ENCODE data around the gene ZBED4.

Gene ZBED4

GRCh38 chr22:49903322-49904039, 49.8 kb downstream of the ZBED4 start:
- DNase-seq = no peak

GRCh38 chr22:49904040-49904369, 50.4 kb downstream of the ZBED4 start:
- DNase-seq = no peak

GRCh38 chr22:49905465-49905864, 51.8 kb downstream of the ZBED4 start:
- DNase-seq = no peak

- DNase-seq = no peak
Observed at GRCh38 chr22:49906071-49906798, 52.6 kb downstream of the ZBED4 start.

- no peak for DNase-seq
Observed at GRCh38 chr22:49906799-49907290, 53.2 kb downstream of the ZBED4 start.

- no peak for DNase-seq
Observed at GRCh38 chr22:49907807-49908206, 54.2 kb downstream of the ZBED4 start.

GRCh38 chr22:49909476-49910205, 56.0 kb downstream of the ZBED4 start:
- DNase-seq = no peak

- DNase-seq = no peak
Observed at GRCh38 chr22:49910229-49911155, 56.8 kb downstream of the ZBED4 start.

GRCh38 chr22:49911881-49912625, 58.4 kb downstream of the ZBED4 start:
- DNase-seq = no peak

GRCh38 chr22:49913026-49913425, 59.4 kb downstream of the ZBED4 start:
- no peak for DNase-seq

GRCh38 chr22:49913446-49913845, 59.8 kb downstream of the ZBED4 start:
- DNase-seq = no peak

GRCh38 chr22:49914256-49914655, 60.6 kb downstream of the ZBED4 start:
- no peak for DNase-seq

GRCh38 chr22:49915610-49916009, 62.0 kb downstream of the ZBED4 start:
- no peak for DNase-seq

GRCh38 chr22:49916831-49917230, 63.2 kb downstream of the ZBED4 start:
- no peak for DNase-seq

GRCh38 chr22:49917974-49918910, 64.6 kb downstream of the ZBED4 start, which contains the start of the genes ALG12 and CRELD2:
TSS of gene ALG12 (minus strand) at chr22:49918438. CDS start at chr22:49913765, 4,673 bp downstream.
TSS of gene CRELD2 (plus strand) at chr22:49918634. CDS start at chr22:49918770, 136 bp downstream.
- DNase-seq = peak; percentile 96

GRCh38 chr22:49918911-49919881, 65.6 kb downstream of the ZBED4 start:
- DNase-seq = peak in 1 of 2 experiments; percentile 16

GRCh38 chr22:49920859-49921258, 67.2 kb downstream of the ZBED4 start:
- no peak for DNase-seq

GRCh38 chr22:49921508-49922278, 68.0 kb downstream of the ZBED4 start:
- no peak for DNase-seq
